ENCODE data around the gene ALOXE3.

The ALOXE3 gene

GRCh38 chr17:8154608-8155155, 36.4 kb upstream of the ALOXE3 start:
- DNase-seq (ENCODE audit: low read depth in 2 of 3, low spot score in 2 of 3): no peak

GRCh38 chr17:8153957-8154607, 35.8 kb upstream of the ALOXE3 start:
- peak in 2 of 3 experiments; percentile 85 to 86 for DNase-seq (ENCODE audit: low read depth in 2 of 3, low spot score in 2 of 3)

GRCh38 chr17:8153525-8153956, 35.2 kb upstream of the ALOXE3 start:
- no peak for DNase-seq (ENCODE audit: low read depth in 2 of 3, low spot score in 2 of 3)

- DNase-seq (ENCODE audit: low read depth in 2 of 3, low spot score in 2 of 3): no peak
These were observed 34.7 kb upstream of the ALOXE3 start for GRCh38 chr17:8153031-8153451.

GRCh38 chr17:8152112-8152775, 33.9 kb upstream of the ALOXE3 start, which contains the start of gene PER1:
PER1 (minus strand) TSS chr17:8152404; CDS start chr17:8150706, 1,698 bp downstream.
- DNase-seq (ENCODE audit: low read depth in 2 of 3, low spot score in 2 of 3): peak; percentile 61 to 85 (median 73)

- no peak for DNase-seq (ENCODE audit: low read depth in 2 of 3, low spot score in 2 of 3)
These were observed 33.4 kb upstream of the ALOXE3 start for GRCh38 chr17:8151641-8152111.

GRCh38 chr17:8151120-8151640, 32.9 kb upstream of the ALOXE3 start:
- peak; percentile 58 to 80 (median 74) for DNase-seq (ENCODE audit: low read depth in 2 of 3, low spot score in 2 of 3)

GRCh38 chr17:8150194-8151119, 32.1 kb upstream of the ALOXE3 start:
- no peak for DNase-seq (ENCODE audit: low read depth in 2 of 3, low spot score in 2 of 3)

GRCh38 chr17:8149419-8150193, 31.3 kb upstream of the ALOXE3 start:
- DNase-seq (ENCODE audit: low read depth in 2 of 3, low spot score in 2 of 3): no peak

- DNase-seq (ENCODE audit: low read depth in 2 of 3, low spot score in 2 of 3): no peak
These were observed 30.2 kb upstream of the ALOXE3 start for GRCh38 chr17:8148560-8148959.

GRCh38 chr17:8147805-8148404, 29.6 kb upstream of the ALOXE3 start:
- DNase-seq (ENCODE audit: low read depth in 2 of 3, low spot score in 2 of 3): no peak

- DNase-seq (ENCODE audit: low read depth in 2 of 3, low spot score in 2 of 3): no peak
These were observed 29.0 kb upstream of the ALOXE3 start for GRCh38 chr17:8147141-8147804.

- DNase-seq (ENCODE audit: low read depth in 2 of 3, low spot score in 2 of 3): no peak
These were observed 28.2 kb upstream of the ALOXE3 start for GRCh38 chr17:8146381-8147140.

GRCh38 chr17:8145811-8146210, 27.5 kb upstream of the ALOXE3 start:
- no peak for DNase-seq (ENCODE audit: low read depth in 2 of 3, low spot score in 2 of 3)

GRCh38 chr17:8144401-8145231, 26.3 kb upstream of the ALOXE3 start:
- DNase-seq (ENCODE audit: low read depth in 2 of 3, low spot score in 2 of 3): no peak

- no peak for DNase-seq (ENCODE audit: low read depth in 2 of 3, low spot score in 2 of 3)
These were observed 25.5 kb upstream of the ALOXE3 start for GRCh38 chr17:8143581-8144400.
